ENCODE measurements around the gene PCGF2. TPM values are rescaled to one million over a fixed set of nuclear protein-coding genes. Genes with fewer than 3 reads are reported as not detected.

The PCGF2 gene
- total and polyA plus RNA-seq, 2 of the 8 experiments (the other 6 are each of a cell fraction or from before 2014, with no cell fraction given), result 42.1 to 93.3 TPM

- Histone ChIP-seq H3K23ac (ENCODE audit: insufficient read length) (no peak overlapping the region), H3K9ac (replicated peaks in 1 of 4; ENCODE audit: extremely low read depth in 1 of 4, low read depth in 3 of 4, low read length in 3 of 4) (no peak overlapping the region), H3K18ac (ENCODE audit: extremely low read depth, low read length) (no peak overlapping the region), H2BK15ac (ENCODE audit: low read length) (no peak overlapping the region), H3K79me1 (ENCODE audit: low read depth, low read length) (peaks cover 19% of the 10 kb centered on the region), H3K4ac (replicated peaks; ENCODE audit: insufficient read length, low read depth, low read length) (no peak overlapping the region), H2AK5ac (ENCODE audit: low read depth, low read length) (no peak overlapping the region), H3K56ac (replicated peaks; ENCODE audit: insufficient read length, low read depth, low read length) (no peak overlapping the region), H3K4me3 (ENCODE audit: extremely low read depth in 1 of 4, insufficient read depth in 2 of 4, low read depth in 3 of 4, low read length in 4 of 4) (no peak overlapping the region), H3K27ac (ENCODE audit: low read depth, low read length) (no peak overlapping the region), H4K91ac (replicated peaks; ENCODE audit: insufficient read length, low read length) (no peak overlapping the region), H3K4me2 (ENCODE audit: insufficient read depth in 1 of 2, low read depth in 2 of 2, low read length in 2 of 2) (no peak overlapping the region), H2BK120ac (replicated peaks; ENCODE audit: low read depth, low read length) (no peak overlapping the region), H3K36me3 (ENCODE audit: control insufficient read depth in 2 of 4, insufficient read depth in 4 of 4, low read length in 3 of 4) (peaks cover 2 to 30% (median 17%) of the 10 kb centered on the region in 4 experiments; a peak in 7 of 8 replicates), H3K9me3 (ENCODE audit: insufficient read depth in 2 of 2, low read depth in 1 of 2, low read length in 1 of 2) (no peaks in the 10 kb centered on the region), H3K79me2 (ENCODE audit: control insufficient read depth in 1 of 2, insufficient read depth in 2 of 2, low read length in 2 of 2) (peaks cover 10 to 41% of the 10 kb centered on the region in 2 experiments), H3K27me3 (replicated peaks in 1 of 4; ENCODE audit: control insufficient read depth in 3 of 4, extremely low read depth in 1 of 4, insufficient read depth in 3 of 4, low read length in 3 of 4) (no peaks in the 10 kb centered on the region), H3K23me2 (ENCODE audit: low read depth, low read length) (no peaks in the 10 kb centered on the region), H2AFZ (ENCODE audit: low read length) (no peak overlapping the region), H2BK5ac (ENCODE audit: low read depth, low read length) (no peak overlapping the region), H3K4me1 (replicated peaks in 1 of 4; ENCODE audit: control insufficient read depth in 3 of 4, insufficient read depth in 4 of 4, low read length in 3 of 4) (peaks cover 0 to 14% (median 3%) of the 10 kb centered on the region in 4 experiments; a peak in 5 of 7 replicates), H4K5ac (ENCODE audit: insufficient read length, low read depth, low read length) (no peak overlapping the region), H4K8ac (ENCODE audit: extremely low read depth, insufficient read depth, low read length) (no peak overlapping the region), H4K20me1 (replicated peaks in 1 of 2; ENCODE audit: control insufficient read depth in 1 of 2, insufficient read depth in 2 of 2, low read length in 2 of 2) (peaks cover 25 to 57% of the 10 kb centered on the region in 2 experiments), H3K14ac (ENCODE audit: insufficient read length) (no peak overlapping the region), H2BK20ac (ENCODE audit: low read length) (no peak overlapping the region), H2BK12ac (ENCODE audit: low read depth, low read length) (no peak overlapping the region)
- FAIRE-seq, result no peak
- ChIA-PET CTCF (ENCODE audit: partially characterized antibody) (interaction anchor here (1.0 to 5.4 kb wide), 5 partner anchors 21 to 69 kb away, joined by 4 to 49 read pairs (median 34); partner anchors contain the start of genes EPOP and MLLT6), POLR2A (ENCODE audit: partially characterized antibody) (interaction anchor here (0.9 to 3.1 kb wide), 3 partner anchors 7 to 62 kb away, joined by 3 to 19 read pairs (median 4); no protein-coding TSS in a partner anchor)
- DNase-seq (ENCODE audit: low read depth in 1 of 2, low spot score in 2 of 2), result no peak
- 91% methylated on average over 14 of the region's 14 CpGs; no CpG with 5 or more reads in 1 of the 2 experiments for WGBS, 2 experiments (ENCODE audit: extremely low coverage in 1 of 2, insufficient coverage in 1 of 2, insufficient read length in 1 of 2, insufficient replicate concordance in 2 of 2, low coverage in 1 of 2, low lambda C conversion rate in 2 of 2, missing lambda C conversion rate in 1 of 2)
- TF ChIP-seq RNF2 (IDR thresholded peaks at IDR 0.05; ENCODE audit: borderline replicate concordance, low read depth, low read length, missing control alignments, poor library complexity, severe bottlenecking) (no peak), ATF2 (IDR thresholded peaks at IDR 0.05; ENCODE audit: low read length) (no peak), SP2 (IDR thresholded peaks at IDR 0.05; ENCODE audit: low read length) (no peak), SIRT6 (IDR thresholded peaks at IDR 0.05; ENCODE audit: low read length) (no peak), CBX5 (IDR thresholded peaks at IDR 0.05; ENCODE audit: low read depth, low read length) (no peak), RFX5 (IDR thresholded peaks at IDR 0.05; ENCODE audit: borderline replicate concordance, low read depth, low read length) (no peak), GTF2F1 (IDR thresholded peaks at IDR 0.05; ENCODE audit: borderline replicate concordance, low read depth, low read length) (no peak), NANOG (IDR thresholded peaks at IDR 0.05; ENCODE audit: insufficient read depth, low read depth, low read length, poor library complexity, severe bottlenecking) (no peak), ZNF274 (IDR thresholded peaks at IDR 0.05; ENCODE audit: borderline replicate concordance, extremely low read depth, low read length) (no peak), CHD2 (IDR thresholded peaks at IDR 0.05; ENCODE audit: low read length) (no peak), POLR2AphosphoS5 (IDR thresholded peaks at IDR 0.05; ENCODE audit: low read depth, low read length) (no peak)
These were observed 10.0 kb downstream of the PCGF2 start for GRCh38 chr17:38738007-38738662.
